CD1c-positive myeloid dendritic cell (primary cell): ENCODE results near the gene SDHAF4.
"Not testable (repeated sequence)": the region's sequence is repeated elsewhere in the genome, so short reads cannot be mapped to it uniquely, and the experiment has no call there.

ENCODE experiments used
- DNase-seq: peaks from one replicate; pipeline ENCODE4 v3.0.0-alpha.2; 2016; ENCODE audit errors: extremely low spot score

SDHAF4 gene

DNA sequence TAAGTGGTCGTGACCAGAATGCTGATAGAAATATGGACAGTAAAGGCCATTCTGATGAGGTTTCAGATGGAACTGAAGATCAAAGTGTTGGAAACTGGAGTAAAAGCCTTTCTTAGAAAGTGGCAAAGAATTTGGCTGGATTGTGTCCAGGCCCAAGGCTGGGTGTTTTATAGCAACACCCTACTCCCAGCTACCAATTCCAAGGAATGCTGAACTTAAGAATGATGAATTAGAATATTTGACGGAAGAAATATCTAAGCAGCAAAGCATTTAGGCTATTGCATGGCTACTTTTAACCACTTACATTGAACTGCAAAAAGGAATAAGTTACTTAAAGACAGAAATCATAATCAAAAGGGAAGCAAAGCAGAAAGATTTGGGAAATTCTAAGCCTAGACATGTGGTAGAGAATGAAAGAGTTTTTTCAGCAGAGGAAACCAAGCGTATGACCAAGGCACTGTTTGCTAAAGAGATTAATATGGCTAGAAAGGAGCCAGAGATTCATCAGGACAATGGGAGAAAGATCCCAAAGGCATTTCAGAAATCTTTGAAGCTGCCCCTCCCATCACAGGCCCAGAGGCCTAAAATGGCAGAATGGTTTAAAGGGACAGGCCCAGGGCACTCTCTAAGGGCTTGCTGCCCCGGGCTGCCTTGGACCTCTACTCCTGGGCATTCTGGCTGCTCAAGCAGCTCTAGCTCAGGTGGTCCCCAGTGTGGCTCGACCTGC, 25.8 kb downstream of the SDHAF4 start:
- DNase-seq: no peak

DNA sequence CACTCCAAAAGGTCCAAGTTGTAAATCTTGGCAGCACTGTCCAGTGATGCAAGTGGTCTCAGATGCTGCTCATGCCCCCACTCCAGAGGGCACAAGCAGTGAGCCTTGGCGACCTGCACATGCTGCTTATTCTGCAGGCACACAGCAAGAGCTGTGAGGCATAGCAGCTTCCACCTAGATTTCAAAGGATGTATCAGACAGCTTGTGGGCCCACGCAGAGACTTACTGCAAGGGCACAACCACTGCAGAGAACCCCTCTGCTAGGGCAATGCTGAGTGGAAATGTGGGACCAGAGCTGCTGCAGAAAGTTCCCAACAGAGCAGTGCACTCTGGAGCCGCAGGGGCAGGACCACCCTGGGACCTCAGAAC, 26.4 kb downstream of the SDHAF4 start:
- no peak for DNase-seq

DNA sequence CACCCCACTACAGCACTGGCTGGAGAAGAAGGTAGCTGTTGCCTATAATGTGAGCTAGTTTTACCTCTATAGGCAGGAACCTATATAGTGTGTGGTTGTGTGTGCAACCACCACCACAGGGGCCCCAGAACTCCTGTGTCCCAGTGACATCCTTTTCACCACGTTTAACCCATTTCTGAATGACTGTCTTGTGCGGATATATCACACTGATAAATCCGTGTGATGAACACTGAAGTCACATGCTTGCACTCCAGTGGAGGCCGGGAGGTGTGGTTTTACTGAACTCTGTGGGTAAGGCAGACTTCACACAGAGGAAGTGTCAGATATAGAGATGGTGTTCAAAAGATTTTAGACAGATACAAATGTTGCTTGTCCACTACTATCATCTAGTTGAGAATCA, 32.5 kb downstream of the SDHAF4 start:
- DNase-seq: no peak

DNA sequence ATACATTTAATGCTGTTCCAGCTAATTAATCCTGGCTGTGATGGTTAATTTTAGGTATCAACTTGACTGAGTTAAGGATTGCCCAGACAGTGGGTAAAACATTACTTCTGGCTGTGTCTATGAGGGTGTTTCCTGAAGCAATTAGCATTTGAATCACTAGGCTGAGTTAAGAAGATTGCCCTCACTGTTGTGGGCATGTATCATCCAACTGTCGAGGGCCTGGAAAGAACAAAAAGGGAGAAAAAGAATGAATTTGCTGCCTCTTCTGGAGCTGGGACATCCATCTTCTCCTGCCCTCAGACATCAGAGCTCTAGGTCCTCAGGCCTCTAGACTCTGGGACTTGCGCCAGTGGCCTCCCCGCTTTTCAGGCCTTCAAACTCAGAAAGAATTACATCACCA, 34.3 kb downstream of the SDHAF4 start:
- DNase-seq: no peak

DNA sequence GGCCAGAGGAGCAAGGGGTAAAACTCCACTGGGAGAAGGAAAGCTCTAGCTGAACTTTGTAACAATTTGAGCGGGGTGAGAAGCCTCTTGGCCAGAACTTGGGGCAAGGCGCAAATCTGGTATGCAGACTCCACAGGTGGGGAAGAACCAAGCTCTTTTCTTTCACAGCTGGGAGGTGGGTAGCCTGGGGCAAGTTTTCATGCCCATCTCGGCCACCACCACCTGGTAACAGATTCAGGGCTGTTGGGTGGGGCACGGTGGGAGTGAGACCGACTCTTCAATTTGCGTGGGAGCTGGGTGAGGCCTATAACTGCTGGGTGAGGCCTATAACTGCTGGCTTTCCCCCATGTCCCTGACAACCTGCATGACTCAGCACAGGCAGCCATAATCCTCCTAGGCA, 37.5 kb downstream of the SDHAF4 start:
- DNase-seq: no peak

DNA sequence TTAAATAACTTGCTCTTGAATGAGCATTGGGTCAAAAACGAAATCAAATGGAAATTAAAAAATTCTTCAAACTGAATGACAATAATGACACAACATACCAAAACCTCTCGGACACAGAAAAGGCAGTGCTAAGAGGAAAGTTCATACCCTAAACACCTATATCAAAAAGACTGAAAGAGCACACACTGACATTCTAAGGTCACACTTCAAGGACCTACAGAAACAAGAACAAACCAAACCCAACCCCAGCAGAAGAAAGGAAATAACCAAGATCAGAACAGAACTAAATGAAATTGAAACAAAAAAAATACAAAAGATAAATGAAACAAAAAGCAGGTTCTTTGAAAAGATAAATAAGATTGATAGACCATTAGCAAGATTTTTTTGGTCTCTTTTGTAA, 40.6 kb downstream of the SDHAF4 start:
- not testable (repeated sequence) for DNase-seq

DNA sequence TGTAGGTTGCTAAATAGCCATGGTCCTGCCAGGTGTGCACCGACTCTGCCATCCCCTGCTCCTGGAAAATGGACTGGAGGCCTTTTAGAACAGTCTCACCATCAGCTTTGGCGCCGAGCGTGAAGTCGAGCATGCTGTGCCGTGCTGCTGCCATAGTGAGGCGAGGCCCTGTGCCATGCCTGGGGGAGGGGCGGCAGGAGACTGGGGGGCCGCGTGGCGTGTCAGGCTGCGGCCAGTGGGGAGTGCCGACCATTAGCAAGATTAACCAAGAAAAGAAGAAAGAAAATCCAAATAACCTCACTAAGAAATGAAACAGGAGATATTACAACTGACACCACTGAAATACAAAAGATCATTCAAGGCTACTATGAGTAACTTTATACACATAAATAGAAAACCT, 42.5 kb downstream of the SDHAF4 start:
- not testable (repeated sequence) for DNase-seq

DNA sequence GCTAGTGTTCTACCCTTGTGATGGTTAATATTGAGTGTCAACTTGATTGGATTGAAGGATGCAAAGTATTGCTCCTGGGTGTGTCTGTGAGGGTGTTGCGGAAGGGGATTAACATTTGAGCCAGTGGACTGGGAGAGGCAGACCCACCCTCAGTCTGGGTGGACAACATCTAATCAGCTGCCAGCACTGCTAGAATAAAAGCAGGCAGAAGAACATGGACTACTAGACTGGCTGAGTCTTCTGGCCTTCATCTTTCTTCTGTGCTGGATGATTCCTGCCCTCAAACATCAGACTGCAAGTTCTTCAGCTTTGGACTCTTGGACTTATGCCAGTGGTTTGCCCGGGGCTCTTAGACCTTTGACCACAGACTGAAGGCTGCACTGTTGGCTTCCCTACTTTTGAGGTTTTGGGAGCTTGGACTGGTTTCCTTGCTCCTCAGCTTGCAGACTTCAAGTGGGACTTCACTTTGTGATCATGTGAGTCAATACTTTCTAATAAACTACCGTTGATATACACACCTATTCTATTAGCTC, 50.1 kb downstream of the SDHAF4 start:
- DNase-seq: no peak

DNA sequence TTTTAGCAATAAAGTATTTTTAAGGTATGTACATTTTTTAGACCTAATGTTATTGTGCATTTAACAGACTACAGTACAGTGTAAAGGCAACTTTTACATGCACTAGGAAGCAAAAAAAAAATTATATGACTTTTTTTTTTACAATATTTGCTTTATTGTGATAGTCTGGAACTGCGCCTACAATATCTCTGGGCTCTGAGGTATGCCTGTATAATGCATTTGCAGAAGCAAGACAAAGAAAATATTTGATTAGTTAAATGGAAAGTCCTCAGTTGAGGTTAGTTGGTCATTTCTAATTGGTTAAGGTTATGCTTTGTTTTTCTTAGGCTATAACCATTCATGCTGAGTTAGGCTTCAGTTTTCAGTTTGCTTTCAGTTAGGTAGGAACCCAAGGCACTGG, 54.0 kb downstream of the SDHAF4 start:
- DNase-seq: no peak

DNA sequence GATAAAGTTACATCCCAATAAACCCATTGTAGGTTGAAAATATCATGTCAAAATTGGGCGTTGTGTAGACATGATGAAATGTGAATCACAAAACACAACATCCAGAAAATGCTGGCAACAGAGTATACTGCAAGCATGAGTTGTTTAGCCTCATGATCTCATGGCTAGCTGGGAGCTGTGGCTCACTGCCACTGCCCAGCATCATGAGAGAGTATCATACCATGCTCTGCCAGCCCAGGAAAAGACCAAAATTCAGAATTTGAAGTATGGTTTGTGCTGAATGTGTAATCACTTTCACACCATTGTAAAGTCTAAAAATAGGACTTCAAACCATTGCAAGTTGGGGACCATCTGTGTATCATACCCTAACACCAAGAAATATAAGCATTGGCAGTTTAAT, 55.7 kb downstream of the SDHAF4 start:
- DNase-seq: no peak

DNA sequence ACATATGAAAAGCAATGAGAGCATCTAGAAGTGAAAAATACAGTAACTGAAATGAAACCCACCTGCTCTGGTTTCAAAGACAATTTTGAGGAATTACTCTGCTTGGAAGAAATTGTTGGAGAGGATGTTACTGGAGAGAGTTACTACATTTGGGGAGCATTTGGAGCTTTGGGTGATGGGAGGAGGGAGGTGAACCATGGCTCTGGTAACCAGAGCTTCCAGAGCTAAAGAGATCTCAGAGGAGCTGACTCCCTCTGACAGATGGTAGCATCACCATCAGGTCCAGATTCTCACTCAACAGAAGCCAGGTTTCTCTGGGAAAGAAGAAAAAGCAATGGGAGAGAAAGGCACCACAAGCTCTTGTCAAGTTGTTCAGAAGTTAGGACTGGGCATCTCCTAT, 58.7 kb downstream of the SDHAF4 start:
- no peak for DNase-seq

DNA sequence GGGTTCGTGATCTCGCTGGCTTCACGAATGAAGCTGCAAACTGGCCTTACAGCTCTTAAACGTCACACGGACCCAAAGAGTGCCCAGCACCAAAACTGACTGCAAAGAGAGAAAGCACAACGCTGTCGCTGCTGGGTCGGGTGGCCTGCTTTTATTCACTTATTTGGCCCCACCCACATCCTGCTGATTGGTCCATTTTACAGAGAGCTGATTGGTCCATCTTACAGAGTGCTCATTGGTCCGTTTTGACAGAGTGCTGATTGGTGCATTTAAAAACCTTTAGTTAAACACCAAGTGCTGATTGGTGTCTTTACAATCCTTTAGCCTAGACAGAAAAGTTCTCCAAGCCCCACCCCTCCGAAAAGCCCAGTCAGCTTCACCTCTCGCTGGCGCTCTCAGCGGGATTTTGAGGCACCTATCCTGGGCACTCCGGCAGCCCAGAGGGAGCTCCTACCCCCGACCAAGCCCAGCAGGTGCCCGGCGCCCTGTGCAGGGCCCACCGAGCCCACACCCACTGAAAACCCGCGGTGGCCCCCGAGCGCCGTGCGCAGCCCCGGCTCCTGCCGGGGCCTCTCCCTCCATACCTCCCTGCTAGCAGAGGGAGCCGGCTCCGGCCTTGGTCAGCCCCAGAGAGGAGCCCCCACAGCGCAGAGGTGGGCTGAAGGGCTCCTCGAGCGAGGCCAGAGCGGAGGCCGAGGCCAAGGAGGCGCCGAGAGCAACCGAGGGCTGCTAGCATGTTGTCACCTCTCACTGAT, 60.9 kb downstream of the SDHAF4 start:
- DNase-seq: no peak

DNA sequence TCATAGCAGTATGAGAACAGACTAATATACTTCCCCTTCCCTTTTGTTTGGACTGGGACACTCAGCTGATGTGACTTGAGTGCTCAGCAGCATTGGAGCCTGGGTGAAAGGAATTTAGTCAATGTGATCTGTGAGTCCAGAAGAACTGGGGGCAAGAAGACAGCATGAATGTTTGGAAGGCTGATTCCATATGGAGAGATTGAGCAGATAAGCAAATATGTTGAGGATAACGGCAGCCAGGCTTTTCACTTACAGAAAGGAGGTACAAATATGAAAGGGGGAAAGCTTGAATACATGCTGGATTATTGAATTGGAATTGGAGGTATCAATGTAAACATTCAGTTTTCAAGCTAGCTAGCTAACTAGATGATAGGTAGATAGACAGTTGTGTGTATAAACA, 63.2 kb downstream of the SDHAF4 start:
- no peak for DNase-seq

DNA sequence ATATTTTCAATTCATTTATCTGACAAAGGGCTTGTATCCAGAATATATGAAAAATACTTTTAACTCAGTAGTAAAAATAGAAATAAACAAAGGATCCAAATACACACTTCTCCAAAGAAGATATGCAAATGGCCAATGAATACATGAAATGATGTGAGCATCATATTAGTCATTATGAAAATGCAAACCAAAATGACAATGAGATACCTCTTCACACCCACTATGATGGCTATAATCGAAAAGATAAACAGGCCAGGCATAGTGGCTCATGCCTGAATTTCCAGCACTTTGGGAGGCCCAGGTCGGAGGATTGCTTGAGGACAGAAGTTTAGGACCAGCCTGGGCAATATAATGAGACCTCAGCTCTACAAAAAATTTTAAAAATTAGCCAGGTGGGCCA, 67.1 kb downstream of the SDHAF4 start:
- DNase-seq: no peak

DNA sequence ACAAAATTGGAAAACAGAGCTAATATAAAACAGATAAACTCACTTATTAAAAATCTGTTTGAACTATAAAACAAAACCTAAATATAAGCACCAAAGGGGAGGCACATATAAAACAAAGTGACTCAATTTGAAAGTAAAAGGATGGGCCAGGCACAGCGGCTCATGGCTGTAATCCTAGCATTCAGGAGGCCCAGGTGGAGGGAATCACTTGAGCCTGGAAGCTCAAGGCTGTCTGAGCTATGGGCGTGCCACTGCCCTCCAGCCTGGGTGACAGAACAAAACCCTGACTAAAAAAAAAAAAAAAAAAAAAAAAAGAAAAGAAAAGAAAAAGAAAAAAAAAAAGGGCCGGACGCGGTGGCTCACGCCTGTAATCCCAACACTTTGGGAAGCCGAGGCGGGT, 69.9 kb downstream of the SDHAF4 start:
- no peak for DNase-seq

DNA sequence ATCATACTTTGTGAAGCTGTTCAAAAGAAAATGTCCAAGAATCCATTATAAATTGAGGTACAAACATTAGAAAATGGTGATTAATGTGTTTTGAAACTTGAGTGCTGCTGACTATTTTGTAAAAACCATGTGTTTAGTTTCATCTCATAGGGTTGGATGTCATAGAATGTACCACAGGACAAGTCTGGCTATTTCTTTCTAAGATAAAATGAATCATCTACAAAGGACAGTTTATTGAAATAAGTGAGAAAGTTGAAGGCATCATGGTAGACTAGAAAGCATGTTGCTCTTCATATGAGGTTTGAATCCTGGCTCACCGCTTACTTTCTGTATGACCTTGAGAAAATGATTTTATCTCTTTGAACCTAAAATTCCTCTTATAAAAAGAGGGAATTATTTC, 71.7 kb downstream of the SDHAF4 start:
- no peak for DNase-seq
